Kidney epithelial cell (primary cell): ENCODE results near the gene SSNA1. TPM values are rescaled to one million over a fixed set of nuclear protein-coding genes. Genes with fewer than 3 reads are reported as not detected.

Experiments used
- DNase-seq: peaks from one replicate; pipeline ENCODE4 v3.0.0-alpha.2; 2010; ENCODE audit warnings: low read depth
- H3K27me3 ChIP-seq: 2 replicates; pipeline ENCODE4 v1.6.0; 2011; ENCODE audit warnings: low read length; ENCODE audit not compliant: control insufficient read depth, insufficient read depth
- H3K36me3 ChIP-seq: 2 replicates; pipeline ENCODE4 v1.5.1; 2011; ENCODE audit warnings: low read length; ENCODE audit not compliant: control insufficient read depth, insufficient read depth
- H3K4me3 ChIP-seq: 2 replicates; pipeline ENCODE4 v1.5.1; 2011; ENCODE audit warnings: low read depth, mild to moderate bottlenecking, control low read depth, low read length
- CTCF ChIP-seq: IDR thresholded peaks from 2 replicates; pipeline ENCODE4 v1.5.1; 2011; ENCODE audit warnings: mild to moderate bottlenecking, moderate library complexity, low read length, control low read depth, inconsistent platforms; ENCODE audit not compliant: insufficient read depth, poor library complexity, severe bottlenecking
- total RNA-seq: library from RNA; depleted of rRNA; stranded (reverse); fragments of >200 nt; gene quantifications from 2 replicates; pipeline ENCODE4 v1.2.3, GENCODE V29; 2015

Gene SSNA1
- total RNA-seq, 1 donor from 2014 or later, result 95.1 TPM

DNA sequence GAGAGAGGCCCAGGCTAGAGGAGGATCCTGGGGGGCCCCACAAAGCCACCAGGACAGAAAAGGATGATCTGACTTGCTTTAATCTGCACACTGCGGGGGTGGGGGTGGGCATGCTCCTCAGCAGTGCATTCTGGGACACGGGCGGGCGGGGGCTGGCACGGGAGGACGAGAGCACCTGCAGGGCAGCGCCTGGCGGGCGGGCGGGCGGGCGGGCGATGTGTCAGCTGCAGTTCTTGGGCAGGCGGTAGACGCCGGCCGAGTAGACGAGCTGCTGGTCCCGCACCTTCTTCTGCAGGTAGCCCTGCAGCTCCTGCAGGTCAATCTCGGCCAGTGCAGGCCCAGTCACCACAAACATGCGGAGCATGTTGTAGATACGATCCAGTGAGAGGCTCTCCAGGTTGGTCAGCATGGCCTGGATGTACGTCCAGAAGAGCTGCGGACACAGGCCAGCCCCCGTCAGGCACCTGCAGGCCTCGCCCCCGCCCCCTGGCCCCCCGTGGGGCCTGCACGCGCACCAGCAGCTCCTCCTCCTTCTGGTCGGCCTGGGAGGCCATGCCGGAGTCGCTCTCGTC is 13.7 kb upstream of the SSNA1 start:
- H3K36me3 ChIP-seq, result no peaks in the 10 kb centered on the region
- DNase-seq, result no peak
- peaks cover 55% of the 10 kb centered on the region for H3K27me3 ChIP-seq
- no peak overlapping the region for H3K4me3 ChIP-seq
- no peak for TF ChIP-seq CTCF

- Histone ChIP-seq H3K4me3 (no peak overlapping the region), H3K27me3 (peaks cover 48% of the 10 kb centered on the region), H3K36me3 (no peaks in the 10 kb centered on the region)
- TF ChIP-seq CTCF, result peak; percentile 37
- DNase-seq, result no peak
Observed at GRCh38 chr9:137175345-137175961, 13.0 kb upstream of the SSNA1 start.

GRCh38 chr9:137176302-137177182 is 11.9 kb upstream of the SSNA1 start:
- peak; percentile 74 for TF ChIP-seq CTCF
- Histone ChIP-seq H3K27me3 (peaks cover 37% of the 10 kb centered on the region), H3K36me3 (no peaks in the 10 kb centered on the region), H3K4me3 (no peak overlapping the region)
- DNase-seq, result no peak

GRCh38 chr9:137178201-137178938 is 10.1 kb upstream of the SSNA1 start:
- DNase-seq, result no peak
- Histone ChIP-seq H3K36me3 (no peaks in the 10 kb centered on the region), H3K4me3 (no peak overlapping the region), H3K27me3 (peaks cover 24% of the 10 kb centered on the region)
- no peak for TF ChIP-seq CTCF

DNA sequence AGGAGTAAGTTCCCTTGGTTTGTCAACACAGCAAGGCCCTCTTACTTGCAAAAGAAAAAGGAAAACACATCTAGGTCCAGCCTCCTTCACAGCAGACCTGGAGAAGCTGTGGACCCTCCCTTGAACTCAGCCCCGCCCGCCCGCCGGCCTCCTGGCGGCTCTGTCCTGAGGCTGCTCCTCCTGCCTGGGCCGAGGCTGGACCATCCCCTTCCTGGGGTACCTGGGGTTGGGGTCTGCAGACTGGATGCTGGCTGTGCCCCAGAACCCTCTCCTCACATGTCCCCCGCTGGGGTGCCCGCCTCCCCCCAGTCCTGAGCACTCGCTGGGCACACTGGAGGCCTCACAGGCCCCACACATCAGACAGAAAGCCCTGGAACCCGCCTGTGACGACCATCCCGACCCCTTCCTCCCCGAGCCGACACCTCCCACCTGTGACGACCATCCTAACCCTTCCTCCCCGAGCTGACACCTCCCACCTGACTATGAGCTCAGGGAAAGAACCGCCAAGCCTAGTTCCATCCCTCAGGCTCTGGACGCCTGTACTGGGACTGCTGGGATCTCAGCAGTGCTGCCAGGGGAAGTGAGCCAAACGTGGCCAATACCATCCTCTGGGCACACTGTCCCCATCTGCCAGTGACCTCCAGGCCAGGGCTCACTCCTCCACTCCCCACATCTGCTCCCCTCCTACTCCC is 9.4 kb upstream of the SSNA1 start:
- H3K27me3 ChIP-seq, result peaks cover 17% of the 10 kb centered on the region
- H3K4me3 ChIP-seq, result no peak overlapping the region
- DNase-seq, result no peak
- no peak for TF ChIP-seq CTCF
- H3K36me3 ChIP-seq, result no peaks in the 10 kb centered on the region
